ENCODE data around the gene LRRC15. TPM values are rescaled to one million over a fixed set of nuclear protein-coding genes. Genes with fewer than 3 reads are reported as not detected.

LRRC15 gene
- total and polyA plus RNA-seq, 2 donors from 2014 or later: 0.09 to 0.63 TPM

GRCh38 chr3:194351952-194352536 lies 17.5 kb downstream of the LRRC15 start:
- DNase-seq (no peak), FAIRE-seq (no peak)
- no peak overlapping the region for H3K27ac ChIP-seq (ENCODE audit: low read depth in 2 of 2, low read length in 2 of 2)
- intact Hi-C loops (cut with DNase I): no loop called here
- H3K4me3 ChIP-seq (ENCODE audit: low read length in 3 of 3): no peak overlapping the region
- no peaks in the 10 kb centered on the region for H3K9me3 ChIP-seq (ENCODE audit: control insufficient read depth in 2 of 3, insufficient read depth in 1 of 3, low read length in 3 of 3)
- no peaks in the 10 kb centered on the region for H3K36me3 ChIP-seq (ENCODE audit: control insufficient read depth in 2 of 3, insufficient read depth in 3 of 3, low read length in 3 of 3)
- no peak overlapping the region for H3K9ac ChIP-seq (ENCODE audit: low read length in 3 of 3)
- TF ChIP-seq CTCF (IDR thresholded peaks at IDR 0.05; ENCODE audit: borderline replicate concordance, extremely low read depth, insufficient read depth): no peak
- no peaks in the 10 kb centered on the region for H3K27me3 ChIP-seq (ENCODE audit: control insufficient read depth, insufficient read depth, low read length)
- H3K4me1 ChIP-seq (ENCODE audit: control insufficient read depth in 2 of 3, insufficient read depth in 2 of 3, low read depth in 1 of 3, low read length in 3 of 3): no peaks in the 10 kb centered on the region

- intact Hi-C loops (cut with DNase I): no loop called here
These were observed 18.4 kb downstream of the LRRC15 start, which contains the start of gene CPN2 for GRCh38 chr3:194351080-194351672. TSS of gene CPN2 (minus strand) at chr3:194351328. CDS start at chr3:194342702, 8,626 bp downstream.

GRCh38 chr3:194350726-194351071 lies 18.8 kb downstream of the LRRC15 start:
- H3K27ac ChIP-seq (ENCODE audit: low read depth in 2 of 2, low read length in 2 of 2): no peak overlapping the region
- no peaks in the 10 kb centered on the region for H3K36me3 ChIP-seq (ENCODE audit: control insufficient read depth in 2 of 3, insufficient read depth in 3 of 3, low read length in 3 of 3)
- no peak for TF ChIP-seq CTCF (IDR thresholded peaks at IDR 0.05; ENCODE audit: borderline replicate concordance, extremely low read depth, insufficient read depth)
- H3K27me3 ChIP-seq (ENCODE audit: control insufficient read depth, insufficient read depth, low read length): no peaks in the 10 kb centered on the region
- H3K4me1 ChIP-seq (ENCODE audit: control insufficient read depth in 2 of 3, insufficient read depth in 2 of 3, low read depth in 1 of 3, low read length in 3 of 3): no peaks in the 10 kb centered on the region
- peak overlapping the region in 1 of 3 donors; percentile 33 for H3K4me3 ChIP-seq (ENCODE audit: low read length in 3 of 3)
- FAIRE-seq: no peak
- no peak for DNase-seq
- no peak overlapping the region for H3K9ac ChIP-seq (ENCODE audit: low read length in 3 of 3)
- intact Hi-C loops (cut with DNase I): no loop called here
- no peaks in the 10 kb centered on the region for H3K9me3 ChIP-seq (ENCODE audit: control insufficient read depth in 2 of 3, insufficient read depth in 1 of 3, low read length in 3 of 3)

More at GRCh38 chr3:194351080-194351672, 18.4 kb downstream of the LRRC15 start, which contains the start of gene CPN2:
- no peaks in the 10 kb centered on the region for H3K27me3 ChIP-seq (ENCODE audit: control insufficient read depth, insufficient read depth, low read length)
- FAIRE-seq: no peak
- no peak within 1 kb of the TSS for H3K9ac ChIP-seq (ENCODE audit: low read length in 3 of 3)
- DNase-seq: peak in 1 of 5 donors; percentile 42
- H3K4me3 ChIP-seq (ENCODE audit: low read length in 3 of 3): peak within 1 kb of the TSS in 1 of 3 donors; percentile 33
- no peaks in the 10 kb centered on the region for H3K4me1 ChIP-seq (ENCODE audit: control insufficient read depth in 2 of 3, insufficient read depth in 2 of 3, low read depth in 1 of 3, low read length in 3 of 3)
- no peaks in the 10 kb centered on the region for H3K36me3 ChIP-seq (ENCODE audit: control insufficient read depth in 2 of 3, insufficient read depth in 3 of 3, low read length in 3 of 3)
- no peak for TF ChIP-seq CTCF (IDR thresholded peaks at IDR 0.05; ENCODE audit: borderline replicate concordance, extremely low read depth, insufficient read depth)
- H3K27ac ChIP-seq (ENCODE audit: low read depth in 2 of 2, low read length in 2 of 2): no peak within 1 kb of the TSS
- no peaks in the 10 kb centered on the region for H3K9me3 ChIP-seq (ENCODE audit: control insufficient read depth in 2 of 3, insufficient read depth in 1 of 3, low read length in 3 of 3)
